ENCODE data around the gene ETNK1. TPM values are rescaled to one million over a fixed set of nuclear protein-coding genes. Genes with fewer than 3 reads are reported as not detected.
"Not testable (repeated sequence)": the region's sequence is repeated elsewhere in the genome, so short reads cannot be mapped to it uniquely, and the experiment has no call there.

The ETNK1 gene
- total RNA-seq, 4 donors from 2014 or later = 16.7 to 145 (median 71.7) TPM

GRCh38 chr12:22588817-22589216 lies 36.2 kb upstream of the ETNK1 start:
- H3K9me3 ChIP-seq = no peaks in the 10 kb centered on the region
- intact Hi-C loops (cut with DNase I; ENCODE audit: low total_unique reads) = no loop called here
- DNase-seq = no peak
- H3K36me3 ChIP-seq = no peaks in the 10 kb centered on the region
- H3K27ac ChIP-seq = no peak overlapping the region
- H3K4me1 ChIP-seq = no peaks in the 10 kb centered on the region
- no peak overlapping the region for H3K4me3 ChIP-seq
- H3K27me3 ChIP-seq = no peaks in the 10 kb centered on the region
- TF ChIP-seq POLR2A (IDR thresholded peaks at IDR 0.05) = no peak
- TF ChIP-seq CTCF (IDR thresholded peaks at IDR 0.05) = no peak

- H3K27me3 ChIP-seq = no peaks in the 10 kb centered on the region
- H3K36me3 ChIP-seq = no peaks in the 10 kb centered on the region
- no peak for TF ChIP-seq POLR2A (IDR thresholded peaks at IDR 0.05)
- no peak for TF ChIP-seq CTCF (IDR thresholded peaks at IDR 0.05)
- no peak overlapping the region for H3K4me3 ChIP-seq
- no peaks in the 10 kb centered on the region for H3K4me1 ChIP-seq
- no peak overlapping the region for H3K27ac ChIP-seq
- H3K9me3 ChIP-seq = no peaks in the 10 kb centered on the region
- intact Hi-C loops (cut with DNase I; ENCODE audit: low total_unique reads) = no loop called here
- DNase-seq = no peak
These were observed 31.1 kb upstream of the ETNK1 start for GRCh38 chr12:22593864-22594263.

GRCh38 chr12:22597539-22597938 lies 27.4 kb upstream of the ETNK1 start:
- H3K9me3 ChIP-seq; H3K27ac ChIP-seq; intact Hi-C loops (cut with DNase I; ENCODE audit: low total_unique reads); DNase-seq; H3K36me3 ChIP-seq; H3K4me1 ChIP-seq; H3K27me3 ChIP-seq; H3K4me3 ChIP-seq: not testable (repeated sequence)

- Histone ChIP-seq H3K4me1 (no peaks in the 10 kb centered on the region), H3K9me3 (no peaks in the 10 kb centered on the region), H3K36me3 (no peaks in the 10 kb centered on the region), H3K4me3 (no peak overlapping the region), H3K27me3 (no peaks in the 10 kb centered on the region), H3K27ac (no peak overlapping the region)
- intact Hi-C loops (cut with DNase I; ENCODE audit: low total_unique reads) = no loop called here
- no peak for DNase-seq
- no peak for TF ChIP-seq CTCF (IDR thresholded peaks at IDR 0.05)
- TF ChIP-seq POLR2A (IDR thresholded peaks at IDR 0.05) = no peak
These were observed 26.7 kb upstream of the ETNK1 start for GRCh38 chr12:22598141-22598762.

GRCh38 chr12:22598763-22599161 lies 26.2 kb upstream of the ETNK1 start:
- intact Hi-C loops (cut with DNase I; ENCODE audit: low total_unique reads) = no loop called here
- DNase-seq = no peak
- no peak overlapping the region for H3K4me3 ChIP-seq
- H3K36me3 ChIP-seq = no peaks in the 10 kb centered on the region
- TF ChIP-seq POLR2A (IDR thresholded peaks at IDR 0.05) (no peak), CTCF (IDR thresholded peaks at IDR 0.05) (no peak)
- H3K4me1 ChIP-seq = no peaks in the 10 kb centered on the region
- no peaks in the 10 kb centered on the region for H3K9me3 ChIP-seq
- no peak overlapping the region for H3K27ac ChIP-seq
- no peaks in the 10 kb centered on the region for H3K27me3 ChIP-seq

- intact Hi-C loops (cut with DNase I; ENCODE audit: low total_unique reads) = no loop called here
- Histone ChIP-seq H3K36me3 (no peaks in the 10 kb centered on the region), H3K9me3 (no peaks in the 10 kb centered on the region), H3K4me3 (no peak overlapping the region), H3K27me3 (no peaks in the 10 kb centered on the region), H3K4me1 (no peaks in the 10 kb centered on the region), H3K27ac (no peak overlapping the region)
- no peak for TF ChIP-seq POLR2A (IDR thresholded peaks at IDR 0.05)
- TF ChIP-seq CTCF (IDR thresholded peaks at IDR 0.05) = no peak
- no peak for DNase-seq
These were observed 24.8 kb upstream of the ETNK1 start for GRCh38 chr12:22600181-22600580.

Data from uterus (tissue), 4 donors.